Activated CD8-positive, alpha-beta memory T cell treated with anti-CD3 and anti-CD28 coated beads, Interleukin-2, amount 50 U/mL, for 1 hour (primary cell): ENCODE results near the gene SQSTM1.
"Not testable (repeated sequence)": the region's sequence is repeated elsewhere in the genome, so short reads cannot be mapped to it uniquely, and the experiment has no call there.

Source experiments
- DNase-seq: peaks from one replicate; pipeline ENCODE4 v3.0.0-alpha.2; 2020; ENCODE audit errors: extremely low read depth

Gene SQSTM1

DNA sequence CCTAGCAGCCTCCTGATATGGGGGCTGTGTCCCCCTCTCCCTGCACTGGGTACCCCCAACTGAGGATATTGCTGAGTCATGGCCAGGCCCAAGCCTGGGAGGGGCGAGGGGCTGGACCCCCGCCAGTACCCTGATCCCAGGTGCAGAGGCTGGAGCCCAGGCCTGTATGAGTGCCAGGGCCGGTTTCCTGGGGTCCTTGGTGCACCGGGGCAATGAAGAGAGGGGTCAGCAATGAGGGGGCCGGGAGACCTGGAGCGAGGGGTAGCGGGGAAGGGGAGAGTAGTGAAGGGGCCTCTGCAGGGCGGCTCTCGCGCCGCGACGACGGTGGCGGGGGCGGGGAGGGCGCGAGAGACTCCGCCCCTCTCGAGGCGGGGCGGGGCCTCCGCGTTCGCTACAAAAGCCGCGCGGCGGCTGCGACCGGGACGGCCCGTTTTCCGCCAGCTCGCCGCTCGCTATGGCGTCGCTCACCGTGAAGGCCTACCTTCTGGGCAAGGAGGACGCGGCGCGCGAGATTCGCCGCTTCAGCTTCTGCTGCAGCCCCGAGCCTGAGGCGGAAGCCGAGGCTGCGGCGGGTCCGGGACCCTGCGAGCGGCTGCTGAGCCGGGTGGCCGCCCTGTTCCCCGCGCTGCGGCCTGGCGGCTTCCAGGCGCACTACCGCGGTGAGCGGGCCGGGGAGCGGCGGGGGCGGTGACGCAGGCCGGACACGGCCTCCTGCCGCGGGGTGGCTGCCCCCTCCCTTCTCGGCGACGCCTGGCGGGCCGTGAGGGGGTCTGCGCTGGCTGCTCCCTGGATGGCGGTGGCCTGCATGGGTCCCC, at the start of gene SQSTM1:
Gene SQSTM1, plus strand, starts transcription at position 423 of the 815 bp plus-strand sequence. Its CDS starts 32 bp downstream, at position 455.
- DNase-seq, result no peak

DNA sequence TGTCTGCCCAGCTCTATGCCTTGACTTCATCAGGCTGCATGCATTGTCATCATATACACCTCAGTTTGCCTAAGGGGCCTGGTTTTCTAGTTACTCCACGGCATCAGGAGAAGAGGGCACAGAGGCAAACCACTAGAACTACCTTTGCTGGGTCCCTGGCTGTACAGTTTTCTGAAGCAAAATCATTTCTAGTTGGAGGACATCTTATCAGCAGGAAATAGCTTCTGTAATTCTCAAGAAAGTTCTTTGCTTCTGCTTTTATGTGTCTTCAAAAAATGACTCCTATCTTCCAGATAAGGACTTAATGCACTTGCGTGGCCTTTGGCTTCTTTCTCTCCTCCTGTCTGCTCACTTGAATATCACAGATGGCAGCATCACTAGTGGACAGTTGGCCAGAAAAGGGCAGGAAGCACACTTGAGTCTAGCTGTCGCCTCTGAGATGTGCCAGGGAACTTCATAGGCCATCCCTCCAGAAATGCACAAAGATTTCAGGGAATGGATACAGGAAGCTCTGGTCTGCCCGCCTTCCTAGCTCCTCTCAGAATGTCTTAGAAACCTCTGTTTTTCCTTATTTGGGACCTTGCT, 49.3 kb upstream of the SQSTM1 start:
- no peak for DNase-seq

DNA sequence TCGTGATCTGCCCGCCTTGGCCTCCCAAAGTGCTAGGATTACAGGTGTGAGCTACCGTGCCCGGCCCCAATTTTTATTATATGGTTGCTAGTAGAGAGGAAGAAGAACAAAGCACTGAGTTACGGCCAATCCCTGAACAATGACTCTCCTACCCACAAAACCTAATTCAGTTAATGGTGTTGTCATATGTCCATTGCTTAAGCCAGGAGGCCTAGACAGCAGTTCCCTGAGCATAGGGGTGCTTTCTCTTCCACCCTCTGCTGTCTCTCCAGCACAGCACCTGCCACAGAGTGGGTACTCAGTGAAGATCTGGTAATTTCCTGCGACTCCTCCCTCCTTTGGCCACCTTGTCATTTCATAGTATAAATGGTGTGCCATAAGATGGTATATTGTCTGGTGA, 48.4 kb upstream of the SQSTM1 start:
- DNase-seq, result no peak

DNA sequence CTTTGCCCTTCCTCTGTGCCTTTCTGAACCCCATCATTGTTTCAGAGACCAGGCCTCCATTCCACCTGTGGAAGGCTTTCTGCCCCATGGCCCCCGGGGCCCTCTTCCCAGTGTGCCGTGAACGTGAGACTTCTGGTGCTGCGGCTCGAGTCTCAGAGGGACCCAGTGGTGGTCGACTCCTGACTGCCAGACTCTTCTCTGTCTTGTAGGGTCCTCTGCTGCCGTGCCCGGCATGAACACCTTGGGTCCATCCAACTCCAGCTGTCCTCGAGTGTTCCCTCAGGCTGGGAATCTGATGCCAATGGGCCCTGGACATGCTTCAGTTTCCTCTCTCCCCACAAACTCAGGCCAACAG, 47.0 kb upstream of the SQSTM1 start:
- DNase-seq, result no peak

DNA sequence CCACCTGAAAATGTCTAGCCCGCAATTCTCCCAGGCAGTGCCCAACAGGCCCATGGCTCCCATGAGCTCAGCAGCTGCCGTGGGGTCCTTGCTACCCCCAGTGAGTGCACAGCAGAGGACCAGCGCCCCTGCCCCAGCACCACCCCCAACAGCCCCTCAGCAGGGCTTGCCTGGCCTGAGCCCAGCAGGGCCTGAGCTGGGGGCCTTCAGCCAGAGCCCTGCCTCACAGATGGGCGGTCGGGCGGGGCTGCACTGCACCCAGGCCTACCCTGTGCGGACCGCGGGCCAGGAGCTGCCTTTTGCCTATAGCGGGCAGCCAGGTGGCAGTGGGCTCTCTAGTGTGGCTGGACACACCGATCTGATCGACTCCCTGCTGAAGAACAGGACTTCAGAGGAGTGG, 46.3 kb upstream of the SQSTM1 start:
- DNase-seq, result no peak

DNA sequence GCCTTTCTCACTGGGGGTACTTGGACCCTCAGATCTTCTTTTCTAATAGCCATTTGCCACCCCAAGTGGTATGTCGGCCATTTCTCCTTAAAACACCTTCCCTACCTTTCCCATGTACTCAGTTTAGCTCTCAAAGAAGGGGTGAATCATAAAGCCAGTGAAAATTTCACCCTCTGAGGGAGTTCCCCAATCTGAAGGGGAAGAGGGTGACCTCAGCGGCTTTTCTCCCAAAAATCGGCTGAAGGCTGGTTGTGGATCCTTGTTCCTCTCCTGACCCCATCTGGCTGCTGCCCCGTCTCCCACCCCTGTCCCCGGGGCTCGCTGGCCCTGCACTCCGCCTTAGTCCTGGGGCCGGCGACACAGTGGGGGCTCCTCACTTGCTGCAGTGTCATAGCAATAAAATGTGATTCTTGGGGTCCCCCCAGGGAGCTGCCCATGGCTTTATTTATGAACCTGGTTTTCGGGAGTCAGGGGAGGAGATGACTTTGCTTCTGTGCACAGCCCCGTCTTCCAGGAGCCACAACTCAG, 44.2 kb upstream of the SQSTM1 start:
- DNase-seq, result no peak

DNA sequence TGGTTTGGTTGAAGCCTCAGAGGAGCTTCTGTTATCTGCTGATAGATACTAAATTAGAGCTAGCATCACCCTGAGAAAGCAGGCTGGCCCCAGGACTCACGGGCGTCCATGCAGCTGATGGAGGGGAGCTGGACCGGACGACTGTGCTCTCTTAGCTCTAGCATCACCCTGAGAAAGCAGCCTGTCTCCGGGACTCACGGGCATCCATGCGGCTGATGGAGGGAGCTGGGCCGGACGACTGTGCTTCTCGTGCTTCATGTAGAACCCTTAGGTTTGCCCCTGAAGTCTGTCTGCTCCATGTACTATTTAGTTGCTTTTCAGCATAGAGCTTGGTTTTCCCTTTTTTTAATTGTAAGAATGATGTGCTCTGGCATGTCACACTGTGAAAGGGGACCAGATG, 43.2 kb upstream of the SQSTM1 start:
- no peak for DNase-seq

DNA sequence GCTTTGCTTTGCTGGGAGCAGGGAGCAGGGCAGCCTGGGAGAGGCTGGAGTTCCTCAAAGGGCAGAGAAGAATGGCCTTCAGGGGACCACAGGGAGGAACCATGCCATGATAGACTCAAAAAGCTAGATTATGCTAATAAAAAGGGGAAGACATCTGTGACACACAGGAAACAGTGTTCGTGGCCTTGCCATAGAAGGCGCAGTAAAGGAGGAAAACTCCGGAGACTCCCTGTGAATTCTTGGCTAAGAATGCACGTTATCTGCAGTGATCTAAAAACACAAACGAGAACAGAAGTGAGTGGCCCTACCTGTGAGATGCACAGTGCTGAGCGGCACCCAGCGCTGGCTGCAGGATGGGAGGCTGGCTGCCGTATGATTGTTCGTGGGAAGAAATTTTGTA, 42.8 kb upstream of the SQSTM1 start:
- DNase-seq, result no peak

DNA sequence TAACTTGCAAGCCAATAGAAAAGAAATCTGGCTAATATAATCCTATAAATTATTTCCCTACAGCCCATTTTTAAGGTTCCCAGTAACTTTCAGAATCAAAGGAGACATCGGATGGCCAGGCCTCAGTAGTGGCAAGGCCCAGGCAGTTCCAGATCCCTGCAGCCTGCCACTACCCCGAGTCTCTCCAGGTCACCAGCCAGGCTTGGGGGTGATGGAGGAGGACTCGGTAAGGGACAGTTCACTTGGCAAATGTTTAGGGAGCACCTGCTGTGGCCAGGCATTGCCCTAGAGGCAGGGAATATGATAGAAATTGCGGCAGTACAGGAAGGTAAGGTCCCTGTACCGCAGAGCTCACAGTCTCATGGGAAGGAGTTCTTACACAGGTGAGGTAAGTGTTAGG, 42.1 kb upstream of the SQSTM1 start:
- DNase-seq, result no peak

DNA sequence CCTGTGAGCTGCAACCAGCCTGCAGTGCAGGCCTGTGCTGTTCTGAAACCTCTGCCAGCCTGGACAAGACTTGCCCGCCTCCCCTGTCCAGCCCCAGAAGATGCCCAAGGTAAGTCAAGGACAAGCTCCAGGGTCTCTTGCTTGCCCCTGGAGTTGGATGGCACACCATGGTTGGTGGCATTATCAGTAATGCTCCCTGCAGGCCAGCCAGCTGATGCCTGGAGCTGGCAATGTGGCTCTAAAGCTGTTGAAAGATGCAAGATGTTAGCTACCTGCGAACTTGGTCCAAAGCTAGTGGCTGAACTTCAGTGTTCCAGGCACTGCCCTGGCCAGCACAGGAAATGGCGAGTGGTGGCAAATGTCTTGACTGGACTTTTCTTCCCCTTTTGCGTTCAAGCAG, 40.9 kb upstream of the SQSTM1 start:
- no peak for DNase-seq

DNA sequence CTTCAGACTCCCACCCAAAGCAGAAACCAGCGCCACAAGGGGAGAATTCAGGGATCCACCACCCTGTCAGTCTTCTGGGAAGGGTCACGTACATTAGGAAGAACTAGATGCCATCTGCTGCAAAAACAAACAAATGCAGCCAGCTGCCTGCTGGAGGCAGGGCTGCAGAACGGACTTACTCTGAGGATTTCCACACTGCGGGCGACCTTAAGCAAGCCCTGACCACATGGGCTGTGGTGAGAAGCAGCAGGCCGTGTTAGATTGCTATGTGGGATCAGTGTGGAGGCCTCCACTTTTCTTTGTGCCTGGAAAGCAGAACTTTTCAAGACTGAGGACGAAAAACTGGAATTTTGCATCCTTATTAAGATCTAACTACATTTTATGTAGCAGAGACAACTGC, 40.3 kb upstream of the SQSTM1 start:
- DNase-seq, result no peak

DNA sequence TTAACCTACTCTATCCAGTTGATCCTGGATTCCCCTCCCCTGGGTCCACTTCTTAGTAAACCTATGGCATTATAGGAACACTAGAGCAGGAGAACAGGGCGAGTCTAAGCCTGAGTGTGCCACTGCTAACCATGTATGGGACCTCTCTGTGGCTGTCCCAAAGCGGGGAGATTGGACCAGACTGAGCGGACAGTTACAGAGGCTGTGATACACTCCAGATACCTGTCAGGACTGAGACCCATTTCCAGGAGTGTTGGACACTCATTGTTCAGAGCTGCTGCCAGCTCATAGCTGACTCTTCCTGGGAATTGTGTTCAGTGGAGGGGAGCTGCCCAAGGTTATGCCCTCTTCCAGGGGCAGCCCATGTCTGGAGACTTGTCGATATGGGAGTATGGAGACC, 38.9 kb upstream of the SQSTM1 start:
- DNase-seq, result no peak

DNA sequence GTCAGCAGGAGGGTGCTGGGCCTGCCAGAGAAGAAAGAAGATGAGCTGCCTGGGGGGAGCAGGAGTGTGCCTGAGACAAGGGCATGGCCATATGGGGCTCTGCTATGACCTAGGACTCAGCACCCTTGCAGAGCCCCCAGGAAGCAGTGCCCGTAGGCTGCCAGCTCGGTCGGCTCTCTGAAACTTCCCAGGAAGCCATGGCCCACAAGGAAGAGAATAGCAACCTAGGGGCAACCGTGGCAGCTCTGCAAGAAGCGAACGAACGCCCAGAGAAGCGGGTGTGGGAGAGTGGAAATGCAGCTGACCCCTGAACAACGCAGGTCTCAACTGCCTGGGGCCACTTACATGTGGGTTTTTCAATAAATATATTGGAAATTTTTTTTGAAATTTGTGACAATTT, 37.6 kb upstream of the SQSTM1 start:
- no peak for DNase-seq

DNA sequence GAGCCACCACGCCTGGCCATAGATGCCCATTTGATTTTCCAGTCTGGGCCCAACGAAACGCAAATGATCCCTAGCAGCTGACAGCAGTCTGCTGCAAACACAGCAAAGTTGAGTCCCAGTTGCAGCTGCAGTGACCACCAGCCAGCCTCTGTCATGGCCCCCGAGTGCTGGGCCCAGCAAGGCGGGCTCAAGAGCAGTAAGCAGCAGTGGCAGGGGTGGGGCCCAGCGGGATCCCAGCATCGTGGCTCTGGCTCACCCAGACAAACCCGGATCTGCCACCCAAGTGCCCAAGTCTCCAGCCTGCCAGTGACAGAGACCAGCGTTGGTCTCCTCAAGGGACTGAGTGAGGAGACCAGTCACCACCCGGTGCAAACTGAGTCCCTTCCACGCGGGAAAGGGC, 33.8 kb upstream of the SQSTM1 start:
- no peak for DNase-seq

DNA sequence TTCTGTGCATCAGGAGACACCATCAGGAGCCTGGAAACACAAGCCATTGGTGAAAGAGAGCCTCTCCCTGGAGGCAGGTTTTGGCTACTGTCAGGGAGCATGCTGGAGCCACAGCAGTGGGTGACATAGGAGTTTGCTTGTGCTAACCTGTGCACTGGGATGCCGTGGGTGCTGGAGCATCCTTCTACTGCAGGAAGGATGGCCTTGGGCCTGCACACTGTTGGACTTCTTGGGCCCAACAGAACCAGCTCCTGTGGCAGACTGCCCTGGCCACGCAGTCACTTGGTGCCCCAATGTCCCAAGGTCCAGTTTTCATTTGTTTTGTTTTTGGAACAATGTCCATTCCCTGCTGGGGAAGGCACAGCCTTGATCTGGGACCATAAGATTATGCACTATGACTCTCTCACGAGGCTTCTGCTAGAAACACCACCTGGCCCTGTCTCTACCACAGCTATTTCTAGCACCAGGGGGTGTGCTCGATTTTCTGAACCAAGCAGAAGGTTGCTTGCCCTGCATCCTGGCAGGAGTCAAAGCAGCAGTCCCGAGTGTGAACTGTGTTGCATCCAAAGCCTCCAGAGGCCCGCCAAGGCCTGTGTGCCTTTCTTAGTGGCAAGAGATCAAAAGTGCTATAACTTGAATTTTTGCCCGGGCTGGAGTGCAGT, 32.4 kb upstream of the SQSTM1 start:
- DNase-seq, result no peak

DNA sequence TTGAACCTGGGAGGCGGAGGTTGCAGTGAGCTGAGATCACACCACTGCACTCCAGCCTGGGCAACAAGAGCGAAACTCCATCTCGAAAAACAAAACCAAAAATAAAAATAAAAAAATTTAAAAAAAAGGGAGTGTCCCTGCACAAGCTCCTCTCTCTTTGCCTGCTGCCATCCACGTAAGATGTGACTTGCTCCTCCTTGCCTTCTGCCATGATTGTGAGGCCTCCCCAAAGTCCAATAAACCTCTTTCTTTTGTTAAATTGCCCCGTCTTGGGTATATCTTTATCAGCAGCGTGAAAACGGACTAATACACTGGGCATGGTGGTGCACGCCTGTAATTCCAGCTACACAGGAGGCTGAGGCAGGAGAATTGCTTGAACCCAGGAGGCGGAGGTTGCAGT, 31.4 kb upstream of the SQSTM1 start:
- DNase-seq, result not testable (repeated sequence)

DNA sequence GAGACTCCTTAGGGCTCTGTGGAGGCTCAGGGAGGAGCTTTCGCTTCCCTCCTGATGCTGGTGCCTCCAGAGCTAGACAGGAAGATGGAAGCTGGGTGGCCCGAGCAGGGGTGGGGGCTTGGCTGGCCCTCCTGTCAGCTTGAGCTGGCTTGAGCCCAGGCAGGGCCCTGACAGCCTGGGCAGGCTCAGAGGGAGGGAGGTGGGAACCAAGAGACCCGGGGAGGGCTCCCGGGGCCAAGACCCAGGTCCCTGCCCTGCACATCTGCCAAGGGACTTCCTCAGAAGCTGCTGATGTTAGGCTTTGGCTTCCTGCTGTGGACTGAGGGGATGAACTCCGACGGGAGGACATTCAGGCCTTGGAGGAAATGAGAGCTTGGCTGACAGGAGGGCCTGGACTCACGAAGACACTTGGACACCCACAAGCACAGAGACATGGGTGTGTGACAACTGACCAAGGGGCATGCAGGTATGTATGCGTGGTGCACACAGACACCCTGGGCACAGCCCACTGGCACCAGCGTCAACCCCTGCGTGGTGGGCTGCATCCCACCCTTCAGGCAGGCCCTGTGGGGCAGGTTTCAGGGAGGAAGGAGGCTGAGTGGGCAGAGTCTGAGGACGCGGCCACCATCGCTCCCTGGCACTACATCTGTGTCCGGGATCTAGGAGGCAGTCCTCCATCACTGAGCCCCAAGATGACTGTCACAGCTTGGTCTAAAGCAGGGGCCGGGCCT, 28.7 kb upstream of the SQSTM1 start:
- no peak for DNase-seq

DNA sequence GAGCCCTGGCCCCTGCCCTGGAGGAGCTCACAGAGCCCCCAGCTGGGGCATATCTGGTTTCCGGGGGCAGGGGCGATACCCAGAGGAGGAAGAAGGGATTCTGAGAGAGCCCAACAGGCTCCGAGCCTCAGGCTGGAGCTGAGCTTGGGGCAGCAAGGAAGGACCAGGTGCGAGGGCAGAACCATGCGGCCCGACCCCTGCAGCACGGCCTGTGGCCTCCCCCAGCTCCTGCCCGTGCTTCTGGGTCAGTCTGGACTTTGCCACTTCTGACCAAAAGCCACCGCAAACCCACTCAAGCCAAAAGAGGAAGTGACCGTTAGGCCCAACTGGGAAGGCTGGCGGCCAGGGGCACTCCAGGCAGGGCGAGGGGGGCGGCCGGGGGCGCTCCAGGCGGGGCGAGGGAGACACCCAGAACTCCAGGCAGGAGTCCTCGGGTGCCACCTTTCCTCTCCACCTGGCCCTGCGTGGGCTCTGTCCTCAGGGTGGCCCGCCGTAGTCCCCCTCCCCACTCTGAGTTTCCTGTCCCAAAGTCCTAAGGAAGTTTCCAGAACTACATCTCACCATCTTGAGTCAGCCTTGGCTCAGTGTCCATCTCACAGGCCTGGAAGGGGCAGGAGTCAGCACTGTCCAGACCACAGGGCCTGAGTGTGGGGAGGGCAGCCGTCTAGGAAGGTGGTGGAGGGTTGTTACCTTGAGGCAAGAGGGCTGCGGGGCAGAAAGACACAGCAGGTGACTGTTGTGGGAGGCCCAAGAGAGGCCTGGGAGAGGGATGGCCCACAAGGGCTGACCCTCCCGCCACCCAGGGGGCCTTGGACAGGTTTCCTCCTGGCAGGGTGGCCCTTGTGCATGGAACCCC, 27.9 kb upstream of the SQSTM1 start:
- no peak for DNase-seq

DNA sequence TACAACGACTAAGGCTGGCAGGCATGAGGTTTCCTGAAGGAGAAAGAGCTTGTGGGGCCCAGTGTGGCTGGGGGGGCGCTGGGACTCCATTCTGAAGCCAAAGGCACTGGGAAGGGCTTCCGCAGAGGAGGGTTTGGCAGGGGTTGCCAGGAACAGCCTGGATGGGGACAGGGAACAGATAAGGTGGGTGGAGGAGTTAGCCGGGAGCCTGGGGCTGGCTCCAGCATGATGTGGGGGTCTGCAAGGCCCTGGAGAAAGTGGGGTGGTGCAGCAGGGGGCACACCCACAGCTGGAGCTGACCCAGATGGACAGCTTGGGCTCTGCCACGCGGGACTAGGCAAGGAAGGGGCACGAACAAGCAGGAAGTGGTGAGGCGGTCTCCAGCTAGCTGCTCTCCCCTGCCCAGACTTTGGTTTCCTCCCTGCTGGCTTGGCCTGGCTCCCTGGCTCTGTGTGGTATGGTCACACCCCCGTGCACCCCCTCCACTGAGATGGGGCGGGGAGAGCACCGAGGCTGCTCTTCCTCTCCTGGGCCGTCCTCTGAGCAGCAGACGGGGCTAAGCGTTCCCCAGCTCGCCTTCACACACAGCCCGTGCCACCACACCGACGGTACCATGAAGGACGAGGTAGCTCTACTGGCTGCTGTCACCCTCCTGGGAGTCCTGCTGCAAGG, 27.1 kb upstream of the SQSTM1 start, which contains the start of gene LTC4S:
Gene LTC4S, plus strand, starts transcription at position 519 of the 672 bp plus-strand sequence. Its CDS starts 95 bp downstream, at position 614.
- no peak for DNase-seq

DNA sequence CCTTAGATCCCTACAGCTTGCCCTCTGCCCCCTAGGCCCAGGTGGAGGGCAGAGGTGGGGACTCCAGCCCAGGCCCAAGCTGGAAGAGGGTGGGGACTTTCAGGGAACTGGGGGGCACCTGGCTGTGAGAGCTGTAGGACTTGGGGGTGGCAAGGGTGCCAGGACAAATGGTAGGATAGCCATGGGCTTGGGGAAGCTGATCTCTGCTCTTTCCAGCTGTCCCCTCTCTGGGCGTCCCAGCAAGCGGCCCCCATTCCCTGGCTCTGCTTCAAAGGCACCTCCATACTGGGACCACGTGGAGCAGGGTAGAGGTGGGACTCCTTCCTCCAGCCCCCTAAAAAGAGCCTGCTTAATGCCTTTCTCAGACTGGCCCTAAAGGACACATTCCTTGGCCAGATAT, 26.5 kb upstream of the SQSTM1 start:
- no peak for DNase-seq

DNA sequence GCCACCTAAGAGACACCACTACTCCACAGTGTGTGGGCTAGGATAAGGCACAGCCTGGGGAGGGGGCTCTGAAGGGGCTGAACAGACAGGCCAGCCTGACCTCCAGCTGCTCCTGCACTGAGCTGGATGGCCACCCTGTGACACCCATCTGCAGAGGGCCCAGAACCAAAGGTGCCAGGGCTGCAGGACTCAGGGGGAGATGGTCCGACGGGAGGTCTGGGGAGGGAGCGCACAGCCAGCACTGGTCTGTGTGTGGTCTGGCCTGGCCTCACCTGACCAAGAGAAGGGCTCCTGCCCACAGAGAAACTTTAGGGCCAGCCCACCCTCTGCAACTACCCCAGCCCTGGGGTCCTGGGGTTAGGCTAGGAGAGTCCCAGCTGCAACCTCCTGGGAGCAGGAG, 26.1 kb upstream of the SQSTM1 start:
- DNase-seq, result no peak
